Lung (tissue), 12 donors: ENCODE results near the gene EFNA5. TPM values are rescaled to one million over a fixed set of nuclear protein-coding genes. Genes with fewer than 3 reads are reported as not detected.
"Not testable (repeated sequence)": the region's sequence is repeated elsewhere in the genome, so short reads cannot be mapped to it uniquely, and the experiment has no call there.

ENCODE experiments used
- ATAC-seq: fragments of 200-7000 bp; cut with Tn5 transposase; one replicate; pipeline ENCODE4 v1.9.1; 2020; ENCODE audit warnings: moderate number of reproducible peaks; ENCODE audit not compliant: insufficient read depth, low FRiP score
- DNase-seq, 3 donors: peaks; one replicate each; pipeline ENCODE4 v3.0.0-alpha.2; 2013 to 2017
- H3K27ac ChIP-seq, 2 donors: one replicate each; pipeline ENCODE4 v1.5.1; 2013; ENCODE audit warnings: mild to moderate bottlenecking in 2 of 2, moderate library complexity in 2 of 2, control low read depth in 1 of 2, inconsistent platforms in 1 of 2, low read depth in 1 of 2, low read length in 1 of 2
- H3K27me3 ChIP-seq, 3 donors: one replicate each; pipeline ENCODE4 v1.5.1; 2013; ENCODE audit warnings: low read length in 2 of 3; ENCODE audit not compliant: control insufficient read depth in 3 of 3, insufficient read depth in 3 of 3
- H3K36me3 ChIP-seq, 4 donors: one replicate each; pipeline ENCODE4 v1.5.1; 2013; ENCODE audit warnings: low read length in 4 of 4, mild to moderate bottlenecking in 1 of 4, moderate library complexity in 1 of 4; ENCODE audit not compliant: control insufficient read depth in 4 of 4, insufficient read depth in 4 of 4
- H3K4me1 ChIP-seq, 5 donors: one replicate each; pipeline ENCODE4 v1.5.1; 2013; ENCODE audit warnings: low read length in 5 of 5, mild to moderate bottlenecking in 2 of 5, moderate library complexity in 1 of 5; ENCODE audit not compliant: control insufficient read depth in 5 of 5, insufficient read depth in 5 of 5
- H3K4me3 ChIP-seq: one replicate; pipeline ENCODE4 v1.5.1; 2013; ENCODE audit warnings: mild to moderate bottlenecking, control low read depth, moderate library complexity
- H3K9ac ChIP-seq, 2 donors: one replicate each; pipeline ENCODE4 v1.5.1; 2013; ENCODE audit warnings: low read length in 2 of 2, control low read depth in 1 of 2; ENCODE audit not compliant: insufficient read depth in 1 of 2
- H3K9me3 ChIP-seq, 4 donors: one replicate each; pipeline ENCODE4 v1.5.1; 2013; ENCODE audit warnings: low read length in 3 of 4, mild to moderate bottlenecking in 1 of 4, moderate library complexity in 1 of 4; ENCODE audit not compliant: control insufficient read depth in 4 of 4, insufficient read depth in 3 of 4
- CTCF ChIP-seq: IDR thresholded peaks from 2 replicates; pipeline ENCODE4 v1.5.1; 2012; ENCODE audit warnings: mild to moderate bottlenecking; ENCODE audit errors: control extremely low read depth, extremely low read depth
- WGBS, 2 donors: extraction: QIAGEN DNeasy Blood & Tissue Kit; methylation state at CpG; one replicate each; pipeline ENCODE4 v1.1.7; 2013; 5-methylcytosine and 5-hydroxymethylcytosine counted together
- polyA plus RNA-seq, 2 donors: library from polyadenylated mRNA; stranded (reverse); fragments of 200-250 nt; gene quantifications; one replicate each; pipeline ENCODE4 v1.2.1, GENCODE V29; 2013
- total RNA-seq, 2 donors: library from RNA; depleted of rRNA in 1 of 2; stranded (reverse); fragments of >200 nt in 1 of 2; gene quantifications; one replicate each; pipeline ENCODE4 v1.2.1, GENCODE V29; 2014 to 2021
- donor health status: control.
- donor health status: control.
- donor health status: Bipolar disorder and iron deficiency.
- donor health status: healthy.
- donor health status: DM: yes; HTN: yes; CAD: no.

EFNA5 gene
- total and polyA plus RNA-seq, 4 donors: 2.1 to 18.4 (median 7.8) TPM

DNA sequence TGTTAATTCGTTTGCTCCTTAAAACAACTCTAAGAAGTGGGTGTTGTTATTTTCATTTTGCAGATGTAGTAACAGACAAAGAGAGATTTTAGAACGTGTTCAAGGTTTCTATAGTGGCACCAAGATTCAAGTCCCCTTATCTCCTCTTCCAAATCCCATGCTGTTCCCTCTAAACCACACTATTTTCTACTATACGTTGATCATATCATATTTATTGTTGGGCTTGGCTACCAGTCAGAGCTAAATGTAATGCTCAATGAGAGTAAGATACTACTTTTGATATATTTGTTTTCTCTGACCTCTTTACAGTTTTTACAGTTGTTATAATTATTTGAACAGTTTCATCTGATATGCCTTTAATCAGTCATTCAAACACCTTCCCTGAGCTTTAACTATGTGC, 212.9 kb downstream of the EFNA5 start:
- H3K27ac ChIP-seq: no peak overlapping the region
- 74 to 84% methylated on average over 3 of the region's 3 CpGs for WGBS, 2 donors
- H3K9ac ChIP-seq: no peak overlapping the region
- no peaks in the 10 kb centered on the region for H3K27me3 ChIP-seq
- no peak for TF ChIP-seq CTCF
- no peak for DNase-seq
- H3K4me3 ChIP-seq: no peak overlapping the region
- no peaks in the 10 kb centered on the region for H3K36me3 ChIP-seq
- no peak for ATAC-seq
- peaks cover 0 to 28% (median 11%) of the 10 kb centered on the region in 5 donors for H3K4me1 ChIP-seq
- H3K9me3 ChIP-seq: no peaks in the 10 kb centered on the region

GRCh38 chr5:107457138-107457537, 213.6 kb downstream of the EFNA5 start:
- no peak overlapping the region for H3K27ac ChIP-seq
- no peak overlapping the region for H3K9ac ChIP-seq
- H3K4me1 ChIP-seq: peaks cover 0 to 28% (median 11%) of the 10 kb centered on the region in 5 donors
- H3K9me3 ChIP-seq: no peaks in the 10 kb centered on the region
- no peaks in the 10 kb centered on the region for H3K27me3 ChIP-seq
- no peaks in the 10 kb centered on the region for H3K36me3 ChIP-seq
- H3K4me3 ChIP-seq: no peak overlapping the region
- DNase-seq (no peak), ATAC-seq (no peak)
- TF ChIP-seq CTCF: no peak
- WGBS, 2 donors: 90 to 96% methylated on average over 3 of the region's 3 CpGs

- ATAC-seq (no peak), DNase-seq (no peak)
- Histone ChIP-seq H3K36me3 (no peaks in the 10 kb centered on the region), H3K27me3 (no peaks in the 10 kb centered on the region), H3K9me3 (no peaks in the 10 kb centered on the region), H3K9ac (no peak overlapping the region), H3K4me3 (no peak overlapping the region), H3K4me1 (peaks cover 0 to 25% (median 11%) of the 10 kb centered on the region in 5 donors), H3K27ac (no peak overlapping the region)
- TF ChIP-seq CTCF: no peak
Observed at GRCh38 chr5:107456281-107456715, 214.4 kb downstream of the EFNA5 start.

DNA sequence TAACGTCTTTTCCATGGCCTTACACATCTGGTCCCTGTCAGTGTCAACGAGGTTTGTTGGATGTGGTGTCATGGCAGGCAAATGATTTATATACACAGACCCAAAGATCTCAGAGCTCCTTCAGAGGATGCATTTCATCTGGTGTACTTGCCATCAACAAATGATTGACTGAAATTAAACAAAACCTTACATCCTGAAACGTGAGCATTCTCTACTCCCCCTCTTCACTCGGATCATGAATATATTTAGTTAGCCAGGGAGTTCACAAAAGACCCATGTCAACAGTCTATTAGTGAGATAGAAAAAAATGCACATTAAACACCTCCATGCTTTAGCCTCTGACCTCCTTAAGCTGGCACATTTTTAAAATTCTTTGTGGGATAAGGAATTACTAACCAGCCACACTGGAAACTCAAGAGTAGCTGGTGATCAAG, 215.6 kb downstream of the EFNA5 start:
- no peak for ATAC-seq
- TF ChIP-seq CTCF: no peak
- H3K9me3 ChIP-seq: no peaks in the 10 kb centered on the region
- H3K36me3 ChIP-seq: no peaks in the 10 kb centered on the region
- no peaks in the 10 kb centered on the region for H3K27me3 ChIP-seq
- peaks cover 0 to 29% (median 13%) of the 10 kb centered on the region in 5 donors for H3K4me1 ChIP-seq
- WGBS, 2 donors: 39 to 70% methylated on average over 4 of the region's 4 CpGs
- no peak overlapping the region for H3K9ac ChIP-seq
- H3K4me3 ChIP-seq: no peak overlapping the region
- peak in 2 of 3 donors; percentile 51 to 59 for DNase-seq
- no peak overlapping the region for H3K27ac ChIP-seq

DNA sequence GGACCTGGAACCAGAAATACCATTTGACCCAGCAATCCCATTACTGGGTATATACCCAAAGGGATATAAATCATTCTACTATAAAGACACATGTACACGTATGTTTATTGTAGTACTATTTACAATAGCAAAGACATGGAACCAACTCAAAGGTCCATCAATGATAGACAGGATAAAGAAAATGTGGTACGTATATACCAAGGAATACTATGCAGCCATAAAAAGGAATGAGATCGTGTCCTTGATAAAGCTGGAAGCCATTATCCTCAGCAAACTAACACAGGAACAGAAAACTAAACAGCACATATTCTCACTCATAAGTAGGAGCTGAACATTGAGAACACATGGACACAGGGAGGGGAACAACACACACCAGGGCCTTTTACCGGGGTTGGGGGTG, 218.9 kb downstream of the EFNA5 start:
- H3K9ac ChIP-seq, ATAC-seq, H3K4me3 ChIP-seq, H3K9me3 ChIP-seq, H3K27me3 ChIP-seq, H3K27ac ChIP-seq, DNase-seq, H3K36me3 ChIP-seq: not testable (repeated sequence)
- H3K4me1 ChIP-seq: peaks cover 0 to 36% (median 19%) of the 10 kb centered on the region in 5 donors
- 95 to 97% methylated on average over 4 of the region's 4 CpGs for WGBS, 2 donors
